ENCODE data around the gene GLCCI1.
"Not testable (repeated sequence)": the region's sequence is repeated elsewhere in the genome, so short reads cannot be mapped to it uniquely, and the experiment has no call there.

Gene GLCCI1

GRCh38 chr7:7992506-7992905 lies 23.9 kb downstream of the GLCCI1 start:
- no peak for DNase-seq

GRCh38 chr7:7995348-7995747 lies 26.8 kb downstream of the GLCCI1 start:
- DNase-seq, result not testable (repeated sequence)

GRCh38 chr7:7996568-7996967 lies 28.0 kb downstream of the GLCCI1 start:
- no peak for DNase-seq

GRCh38 chr7:8000315-8000941 lies 31.8 kb downstream of the GLCCI1 start:
- DNase-seq, result no peak

- no peak for DNase-seq
Observed at GRCh38 chr7:8003077-8003476, 34.5 kb downstream of the GLCCI1 start.

GRCh38 chr7:8005279-8005678 lies 36.7 kb downstream of the GLCCI1 start:
- DNase-seq, result no peak

- no peak for DNase-seq
Observed at GRCh38 chr7:8014399-8014798, 45.8 kb downstream of the GLCCI1 start.

GRCh38 chr7:8015100-8015745 lies 46.6 kb downstream of the GLCCI1 start:
- no peak for DNase-seq

GRCh38 chr7:8015746-8016120 lies 47.1 kb downstream of the GLCCI1 start:
- no peak for DNase-seq

- DNase-seq, result no peak
Observed at GRCh38 chr7:8017423-8017822, 48.8 kb downstream of the GLCCI1 start.

GRCh38 chr7:8018961-8019360 lies 50.4 kb downstream of the GLCCI1 start:
- DNase-seq, result no peak

- no peak for DNase-seq
Observed at GRCh38 chr7:8022628-8023027, 54.0 kb downstream of the GLCCI1 start.

- no peak for DNase-seq
Observed at GRCh38 chr7:8035192-8035591, 66.6 kb downstream of the GLCCI1 start.

- DNase-seq, result no peak
Observed at GRCh38 chr7:8035647-8036518, 67.3 kb downstream of the GLCCI1 start.

- DNase-seq, result no peak
Observed at GRCh38 chr7:8037151-8037550, 68.6 kb downstream of the GLCCI1 start.

GRCh38 chr7:8040768-8041369 lies 72.3 kb downstream of the GLCCI1 start:
- DNase-seq, result no peak

GRCh38 chr7:8042796-8043535 lies 74.4 kb downstream of the GLCCI1 start:
- DNase-seq, result no peak

GRCh38 chr7:8044761-8045430 lies 76.3 kb downstream of the GLCCI1 start:
- no peak for DNase-seq

- not testable (repeated sequence) for DNase-seq
Observed at GRCh38 chr7:8048067-8048466, 79.5 kb downstream of the GLCCI1 start.

- no peak for DNase-seq
Observed at GRCh38 chr7:8051373-8051772, 82.8 kb downstream of the GLCCI1 start.

- DNase-seq, result no peak
Observed at GRCh38 chr7:8051998-8052397, 83.4 kb downstream of the GLCCI1 start.

GRCh38 chr7:8052824-8053223 lies 84.2 kb downstream of the GLCCI1 start:
- DNase-seq, result no peak

Data from femur (tissue), 1 donor.